Measurements from ENCODE around the gene MSH3. TPM values are rescaled to one million over a fixed set of nuclear protein-coding genes. Genes with fewer than 3 reads are reported as not detected.

The MSH3 gene
- total and polyA plus RNA-seq, 2 donors from 2014 or later, result 7.0 to 22.1 TPM

DNA sequence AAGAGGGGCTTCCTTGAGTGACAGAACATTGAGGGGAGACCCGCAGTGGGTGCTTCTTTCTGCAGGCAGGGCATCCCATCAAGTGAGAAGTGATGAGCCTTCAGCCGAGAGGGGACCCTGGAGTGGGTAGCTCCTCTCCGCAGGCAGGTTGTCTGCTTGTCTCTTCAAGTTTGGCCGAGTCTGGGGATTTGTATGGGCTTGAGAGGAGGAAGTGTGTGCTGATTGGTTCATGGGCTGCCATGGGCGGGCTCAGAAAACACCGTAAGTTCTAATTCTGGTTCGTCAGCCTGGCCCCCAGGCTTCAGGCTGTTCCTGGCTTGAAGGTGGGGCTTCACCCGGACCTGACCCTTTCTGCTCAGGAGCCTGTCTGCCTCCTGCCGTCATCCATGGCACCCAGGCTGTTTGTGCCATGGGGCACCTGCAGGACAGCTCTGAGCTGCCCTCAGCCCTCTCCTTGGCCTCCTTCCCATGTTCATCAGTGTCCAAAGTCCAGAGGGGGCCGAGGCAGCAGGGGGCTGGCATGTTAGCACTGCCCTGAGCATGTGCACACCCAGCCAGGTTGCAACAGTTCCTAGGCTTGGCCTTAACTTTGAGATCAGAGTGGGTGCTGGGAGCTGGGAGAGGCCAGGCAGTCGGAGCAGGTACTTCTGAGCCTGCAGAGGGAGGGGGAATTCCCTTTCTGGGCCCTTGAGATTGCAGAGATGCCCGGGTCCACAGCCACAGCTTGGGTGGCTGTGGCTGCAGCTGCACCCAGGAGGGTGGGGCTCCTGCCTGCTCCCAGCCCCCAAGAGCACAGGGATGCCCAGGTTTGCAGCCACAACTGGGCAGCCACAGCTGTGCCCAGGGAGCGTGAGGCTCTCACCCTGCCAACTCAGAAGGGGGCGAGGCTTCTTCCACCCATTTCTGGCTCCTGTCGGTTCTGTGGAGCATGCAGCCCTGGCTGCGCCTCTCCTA lies 13.8 kb downstream of the MSH3 start:
- intact Hi-C loops (cut with DNase I), result no loop called here
- no peaks in the 10 kb centered on the region for H3K27me3 ChIP-seq (ENCODE audit: control insufficient read depth, insufficient read depth, low read length)
- H3K4me1 ChIP-seq (ENCODE audit: control insufficient read depth in 2 of 3, insufficient read depth in 2 of 3, low read depth in 1 of 3, low read length in 3 of 3), result peaks cover 0 to 3% (median 0%) of the 10 kb centered on the region in 3 donors
- no peak overlapping the region for H3K9ac ChIP-seq (ENCODE audit: low read length in 3 of 3)
- no peak overlapping the region for H3K4me3 ChIP-seq (ENCODE audit: low read length in 3 of 3)
- TF ChIP-seq CTCF (IDR thresholded peaks at IDR 0.05; ENCODE audit: borderline replicate concordance, extremely low read depth, insufficient read depth), result no peak
- FAIRE-seq (no peak), DNase-seq (no peak)
- peak overlapping the region in 1 of 2 donors; percentile 14 for H3K27ac ChIP-seq (ENCODE audit: low read depth in 2 of 2, low read length in 2 of 2)
- H3K9me3 ChIP-seq (ENCODE audit: control insufficient read depth in 2 of 3, insufficient read depth in 1 of 3, low read length in 3 of 3), result no peaks in the 10 kb centered on the region
- H3K36me3 ChIP-seq (ENCODE audit: control insufficient read depth in 2 of 3, insufficient read depth in 3 of 3, low read length in 3 of 3), result peaks cover 4 to 18% (median 13%) of the 10 kb centered on the region in 3 donors

GRCh38 chr5:80672140-80672736 lies 17.8 kb downstream of the MSH3 start:
- Histone ChIP-seq H3K27me3 (ENCODE audit: control insufficient read depth, insufficient read depth, low read length) (no peaks in the 10 kb centered on the region), H3K4me1 (ENCODE audit: control insufficient read depth in 2 of 3, insufficient read depth in 2 of 3, low read depth in 1 of 3, low read length in 3 of 3) (peaks cover 0 to 3% (median 0%) of the 10 kb centered on the region in 3 donors), H3K9ac (ENCODE audit: low read length in 3 of 3) (no peak overlapping the region), H3K4me3 (ENCODE audit: low read length in 3 of 3) (no peak overlapping the region), H3K9me3 (ENCODE audit: control insufficient read depth in 2 of 3, insufficient read depth in 1 of 3, low read length in 3 of 3) (no peaks in the 10 kb centered on the region), H3K27ac (ENCODE audit: low read depth in 2 of 2, low read length in 2 of 2) (no peak overlapping the region), H3K36me3 (ENCODE audit: control insufficient read depth in 2 of 3, insufficient read depth in 3 of 3, low read length in 3 of 3) (peaks cover 2 to 24% (median 8%) of the 10 kb centered on the region in 3 donors)
- peak; percentile 81 for TF ChIP-seq CTCF (IDR thresholded peaks at IDR 0.05; ENCODE audit: borderline replicate concordance, extremely low read depth, insufficient read depth)
- peak; percentile 92 for FAIRE-seq
- intact Hi-C loops (cut with DNase I), result no loop called here
- DNase-seq, result peak; percentile 72 to 92 (median 75)

DNA sequence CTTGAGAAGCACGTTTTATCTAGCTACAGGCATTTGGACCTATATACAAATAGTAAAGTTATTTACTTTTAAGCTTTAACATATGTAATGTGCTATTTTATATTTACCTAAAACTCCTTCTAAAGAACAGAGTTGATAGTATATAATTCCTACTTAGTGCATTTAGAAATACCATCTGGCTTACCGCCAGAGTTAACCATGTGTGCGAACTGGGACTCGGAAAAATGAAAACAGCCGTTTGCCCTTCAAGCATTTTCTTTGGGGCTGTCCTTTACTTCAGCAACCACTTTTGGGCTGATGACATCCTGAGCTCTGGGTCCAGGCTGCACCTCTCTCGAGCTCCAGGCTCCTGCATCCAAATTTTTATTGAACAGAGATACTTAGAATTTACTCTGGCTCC lies 22.3 kb downstream of the MSH3 start:
- FAIRE-seq (no peak), DNase-seq (no peak)
- no peak overlapping the region for H3K9ac ChIP-seq (ENCODE audit: low read length in 3 of 3)
- peaks cover 4 to 29% (median 10%) of the 10 kb centered on the region in 3 donors for H3K36me3 ChIP-seq (ENCODE audit: control insufficient read depth in 2 of 3, insufficient read depth in 3 of 3, low read length in 3 of 3)
- H3K27ac ChIP-seq (ENCODE audit: low read depth in 2 of 2, low read length in 2 of 2), result no peak overlapping the region
- H3K4me3 ChIP-seq (ENCODE audit: low read length in 3 of 3), result no peak overlapping the region
- no peaks in the 10 kb centered on the region for H3K27me3 ChIP-seq (ENCODE audit: control insufficient read depth, insufficient read depth, low read length)
- intact Hi-C loops (cut with DNase I), result no loop called here
- H3K4me1 ChIP-seq (ENCODE audit: control insufficient read depth in 2 of 3, insufficient read depth in 2 of 3, low read depth in 1 of 3, low read length in 3 of 3), result no peaks in the 10 kb centered on the region
- no peaks in the 10 kb centered on the region for H3K9me3 ChIP-seq (ENCODE audit: control insufficient read depth in 2 of 3, insufficient read depth in 1 of 3, low read length in 3 of 3)
- TF ChIP-seq CTCF (IDR thresholded peaks at IDR 0.05; ENCODE audit: borderline replicate concordance, extremely low read depth, insufficient read depth), result no peak
